Measurements from ENCODE around the gene TPPP.

The TPPP gene

GRCh38 chr5:673831-674629 lies 19.1 kb downstream of the TPPP start:
- DNase-seq (ENCODE audit: low spot score), result no peak
- TF ChIP-seq, protein P1, sequence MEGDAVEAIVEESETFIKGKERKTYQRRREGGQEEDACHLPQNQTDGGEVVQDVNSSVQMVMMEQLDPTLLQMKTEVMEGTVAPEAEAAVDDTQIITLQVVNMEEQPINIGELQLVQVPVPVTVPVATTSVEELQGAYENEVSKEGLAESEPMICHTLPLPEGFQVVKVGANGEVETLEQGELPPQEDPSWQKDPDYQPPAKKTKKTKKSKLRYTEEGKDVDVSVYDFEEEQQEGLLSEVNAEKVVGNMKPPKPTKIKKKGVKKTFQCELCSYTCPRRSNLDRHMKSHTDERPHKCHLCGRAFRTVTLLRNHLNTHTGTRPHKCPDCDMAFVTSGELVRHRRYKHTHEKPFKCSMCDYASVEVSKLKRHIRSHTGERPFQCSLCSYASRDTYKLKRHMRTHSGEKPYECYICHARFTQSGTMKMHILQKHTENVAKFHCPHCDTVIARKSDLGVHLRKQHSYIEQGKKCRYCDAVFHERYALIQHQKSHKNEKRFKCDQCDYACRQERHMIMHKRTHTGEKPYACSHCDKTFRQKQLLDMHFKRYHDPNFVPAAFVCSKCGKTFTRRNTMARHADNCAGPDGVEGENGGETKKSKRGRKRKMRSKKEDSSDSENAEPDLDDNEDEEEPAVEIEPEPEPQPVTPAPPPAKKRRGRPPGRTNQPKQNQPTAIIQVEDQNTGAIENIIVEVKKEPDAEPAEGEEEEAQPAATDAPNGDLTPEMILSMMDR (IDR thresholded peaks at IDR 0.05; ENCODE audit: extremely low read depth, insufficient read depth, missing control alignments), result no peak
- in situ Hi-C loops (cut with MboI; ENCODE audit: low pct_unique_long_range_greater_than_20kb, low sequenced_read_pairs, unreplicated experiment), result no loop called here

DNA sequence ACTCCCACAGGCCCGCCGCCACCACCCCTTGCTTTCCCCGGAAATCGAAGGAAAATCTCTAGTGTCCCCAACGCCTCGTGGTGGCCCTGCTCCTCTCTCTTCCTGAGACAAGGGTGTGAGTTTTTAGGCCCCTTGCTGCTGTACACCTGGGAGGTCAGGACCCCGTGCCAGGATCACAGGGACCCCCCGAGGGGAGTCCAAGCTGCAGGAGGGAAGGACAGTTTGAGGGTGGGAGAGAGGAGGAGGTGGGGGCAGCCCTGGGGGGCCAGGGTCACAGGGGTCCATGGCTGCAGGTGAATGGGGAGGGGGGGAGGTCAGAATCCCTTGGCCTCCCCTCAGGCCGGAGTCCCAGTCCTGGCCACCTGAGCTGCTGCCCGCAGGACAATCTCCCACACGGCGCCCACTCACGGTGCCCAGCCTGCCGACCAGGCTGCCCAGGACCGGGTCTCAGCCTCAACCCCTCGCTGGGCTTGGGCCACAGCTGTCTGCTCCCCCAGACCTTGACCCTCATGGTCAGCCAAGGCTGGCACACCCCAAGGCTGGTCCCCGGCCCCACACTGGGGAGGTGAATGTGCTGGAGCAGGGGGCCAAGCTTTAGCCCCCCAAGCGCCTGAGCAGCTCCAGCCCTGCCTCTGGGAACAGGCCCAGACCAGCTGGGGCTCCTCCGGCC lies 19.9 kb downstream of the TPPP start:
- DNase-seq (ENCODE audit: low spot score), result no peak
- TF ChIP-seq, protein P1 (IDR thresholded peaks at IDR 0.05; ENCODE audit: extremely low read depth, insufficient read depth, missing control alignments), result no peak
- in situ Hi-C loops (cut with MboI; ENCODE audit: low pct_unique_long_range_greater_than_20kb, low sequenced_read_pairs, unreplicated experiment), result no loop called here

DNA sequence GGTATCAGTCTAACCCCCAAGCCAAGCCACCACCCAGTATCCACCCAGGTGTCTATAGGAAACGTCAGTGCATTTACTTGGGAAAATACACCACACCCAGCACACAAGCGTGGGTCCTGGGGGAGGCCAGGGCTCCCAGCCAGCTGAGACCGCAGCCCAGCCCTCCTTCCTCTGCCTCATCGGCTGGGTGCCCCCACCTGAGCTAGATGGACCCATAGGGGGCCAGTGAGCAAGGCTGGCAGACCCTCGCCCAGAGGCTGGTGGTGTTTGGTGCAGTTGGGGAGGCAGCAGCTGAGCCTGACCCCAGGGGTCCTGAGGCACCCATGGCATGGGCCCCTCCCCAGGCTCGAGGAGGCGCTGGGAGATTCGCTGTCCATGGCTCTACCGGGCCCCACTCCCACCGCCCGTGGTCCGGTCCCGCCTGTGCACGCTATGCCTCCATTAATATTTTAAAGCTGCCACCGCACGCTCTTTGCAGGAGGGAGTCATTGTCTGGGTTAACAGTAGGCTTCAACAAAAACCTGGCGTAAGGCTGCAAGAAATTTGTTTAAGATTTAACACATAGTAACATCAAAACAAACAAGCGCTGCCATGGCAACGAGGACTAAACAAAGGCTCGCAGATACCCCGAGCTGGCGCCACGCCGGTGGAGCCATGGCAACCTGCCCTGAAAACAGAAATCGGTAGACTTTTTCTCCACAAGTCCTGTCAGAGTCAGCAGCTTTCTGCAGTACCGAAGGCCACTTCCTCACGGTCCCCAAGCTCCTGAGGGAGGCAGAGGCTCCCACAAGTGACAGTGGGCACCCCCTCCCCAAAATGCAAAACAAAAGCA lies 20.6 kb downstream of the TPPP start:
- DNase-seq (ENCODE audit: low spot score), result peak; percentile 72

GRCh38 chr5:671459-672328 lies 21.5 kb downstream of the TPPP start:
- in situ Hi-C loops (cut with MboI; ENCODE audit: low pct_unique_long_range_greater_than_20kb, low sequenced_read_pairs, unreplicated experiment), result no loop called here
- DNase-seq (ENCODE audit: low spot score), result peak; percentile 84
- TF ChIP-seq, protein P1 (IDR thresholded peaks at IDR 0.05; ENCODE audit: extremely low read depth, insufficient read depth, missing control alignments), result peak; percentile 90

More for the DNA sequence above, 20.6 kb downstream of the TPPP start:
- in situ Hi-C loops (cut with MboI; ENCODE audit: low pct_unique_long_range_greater_than_20kb, low sequenced_read_pairs, unreplicated experiment), result no loop called here
- TF ChIP-seq, protein P1 (IDR thresholded peaks at IDR 0.05; ENCODE audit: extremely low read depth, insufficient read depth, missing control alignments), result no peak

GRCh38 chr5:670396-671270 lies 22.5 kb downstream of the TPPP start:
- TF ChIP-seq, protein P1 (IDR thresholded peaks at IDR 0.05; ENCODE audit: extremely low read depth, insufficient read depth, missing control alignments), result no peak
- in situ Hi-C loops (cut with MboI; ENCODE audit: low pct_unique_long_range_greater_than_20kb, low sequenced_read_pairs, unreplicated experiment), result no loop called here
- no peak for DNase-seq (ENCODE audit: low spot score)

All from GM13977 (cell line).